C4-2B (cell line): ENCODE results near the gene HSBP1L1.
"Not testable (repeated sequence)": the region's sequence is repeated elsewhere in the genome, so short reads cannot be mapped to it uniquely, and the experiment has no call there.

Experiments used
- H3K27ac ChIP-seq: fragments of 450-650 bp; 2 replicates; pipeline ENCODE4 v1.5.1; 2017
- CTCF ChIP-seq: fragments of 450-650 bp; conservative IDR thresholded peaks from 2 replicates; pipeline ENCODE4 v1.5.1; 2017; ENCODE audit warnings: mild to moderate bottlenecking
- ZFX ChIP-seq: fragments of 450-650 bp; IDR thresholded peaks from 2 replicates; pipeline ENCODE4 v1.6.1; 2017

The HSBP1L1 gene

GRCh38 chr18:79956276-79956675, 8.2 kb upstream of the HSBP1L1 start:
- H3K27ac ChIP-seq = no peak overlapping the region
- TF ChIP-seq CTCF = no peak
- no peak for TF ChIP-seq ZFX

GRCh38 chr18:79958981-79959380, 5.5 kb upstream of the HSBP1L1 start:
- TF ChIP-seq ZFX (no peak), CTCF (no peak)
- H3K27ac ChIP-seq = no peak overlapping the region

- not testable (repeated sequence) for H3K27ac ChIP-seq
Measured at GRCh38 chr18:79960161-79960801, 4.2 kb upstream of the HSBP1L1 start.

- no peak overlapping the region for H3K27ac ChIP-seq
- TF ChIP-seq ZFX (no peak), CTCF (no peak)
Measured at GRCh38 chr18:79960921-79961526, 3.4 kb upstream of the HSBP1L1 start.

- H3K27ac ChIP-seq = no peak overlapping the region
- TF ChIP-seq CTCF (no peak), ZFX (no peak)
Measured at GRCh38 chr18:79961527-79962291, 2.7 kb upstream of the HSBP1L1 start.

GRCh38 chr18:79962311-79962710, 2.1 kb upstream of the HSBP1L1 start:
- no peak for TF ChIP-seq CTCF
- no peak for TF ChIP-seq ZFX
- no peak overlapping the region for H3K27ac ChIP-seq

- no peak for TF ChIP-seq CTCF
- no peak for TF ChIP-seq ZFX
- no peak overlapping the region for H3K27ac ChIP-seq
Measured at GRCh38 chr18:79962835-79963657, 1.4 kb upstream of the HSBP1L1 start.
